C1 segment of cervical spinal cord (tissue), 14 donors: ENCODE measurements around the gene COL9A3.
A peak's percentile ranks its signal among the peaks of the same experiment; 100 is the strongest.

Source experiments
- DNase-seq, 14 donors: peaks; one replicate each; lab custom pipeline; 2025; lab: John Stamatoyannopoulos, UW

The COL9A3 gene

GRCh38 chr20:62778601-62779416 lies 38.0 kb upstream of the COL9A3 start:
- DNase-seq: no peak

- DNase-seq: no peak
Observed at GRCh38 chr20:62779417-62779685, 37.5 kb upstream of the COL9A3 start.

GRCh38 chr20:62780204-62780603 lies 36.6 kb upstream of the COL9A3 start:
- peak in 1 of 14 donors; percentile 59 for DNase-seq

GRCh38 chr20:62780696-62781095 lies 36.2 kb upstream of the COL9A3 start:
- peak in 1 of 14 donors; percentile 18 for DNase-seq

- no peak for DNase-seq
Observed at GRCh38 chr20:62782149-62782892, 34.5 kb upstream of the COL9A3 start.

- DNase-seq: no peak
Observed at GRCh38 chr20:62782893-62783278, 34.0 kb upstream of the COL9A3 start.

- no peak for DNase-seq
Observed at GRCh38 chr20:62784497-62784896, 32.4 kb upstream of the COL9A3 start.

- DNase-seq: no peak
Observed at GRCh38 chr20:62785393-62785792, 31.5 kb upstream of the COL9A3 start.

- DNase-seq: no peak
Observed at GRCh38 chr20:62786157-62786556, 30.7 kb upstream of the COL9A3 start.

- no peak for DNase-seq
Observed at GRCh38 chr20:62787321-62787720, 29.5 kb upstream of the COL9A3 start.

GRCh38 chr20:62787866-62788265 lies 29.0 kb upstream of the COL9A3 start:
- no peak for DNase-seq

- DNase-seq: no peak
Observed at GRCh38 chr20:62788607-62789006, 28.2 kb upstream of the COL9A3 start.

- DNase-seq: no peak
Observed at GRCh38 chr20:62790075-62790474, 26.8 kb upstream of the COL9A3 start.

GRCh38 chr20:62791301-62792181 lies 25.3 kb upstream of the COL9A3 start:
- DNase-seq: peak in 12 of 14 donors; percentile 49 to 85 (median 79)

GRCh38 chr20:62792182-62792939 lies 24.5 kb upstream of the COL9A3 start:
- no peak for DNase-seq

- no peak for DNase-seq
Observed at GRCh38 chr20:62792940-62793756, 23.7 kb upstream of the COL9A3 start.

GRCh38 chr20:62793757-62794006 lies 23.2 kb upstream of the COL9A3 start:
- DNase-seq: no peak

GRCh38 chr20:62794007-62794724 lies 22.7 kb upstream of the COL9A3 start:
- DNase-seq: peak; percentile 55 to 96 (median 91)

GRCh38 chr20:62795023-62795761 lies 21.7 kb upstream of the COL9A3 start:
- DNase-seq: peak in 9 of 14 donors; percentile 20 to 71 (median 45)
